ENCODE results near the gene LRRC4C.
A peak's percentile ranks its signal among the peaks of the same experiment; 100 is the strongest.
"Not testable (repeated sequence)": the region's sequence is repeated elsewhere in the genome, so short reads cannot be mapped to it uniquely, and the experiment has no call there.

Gene LRRC4C

DNA sequence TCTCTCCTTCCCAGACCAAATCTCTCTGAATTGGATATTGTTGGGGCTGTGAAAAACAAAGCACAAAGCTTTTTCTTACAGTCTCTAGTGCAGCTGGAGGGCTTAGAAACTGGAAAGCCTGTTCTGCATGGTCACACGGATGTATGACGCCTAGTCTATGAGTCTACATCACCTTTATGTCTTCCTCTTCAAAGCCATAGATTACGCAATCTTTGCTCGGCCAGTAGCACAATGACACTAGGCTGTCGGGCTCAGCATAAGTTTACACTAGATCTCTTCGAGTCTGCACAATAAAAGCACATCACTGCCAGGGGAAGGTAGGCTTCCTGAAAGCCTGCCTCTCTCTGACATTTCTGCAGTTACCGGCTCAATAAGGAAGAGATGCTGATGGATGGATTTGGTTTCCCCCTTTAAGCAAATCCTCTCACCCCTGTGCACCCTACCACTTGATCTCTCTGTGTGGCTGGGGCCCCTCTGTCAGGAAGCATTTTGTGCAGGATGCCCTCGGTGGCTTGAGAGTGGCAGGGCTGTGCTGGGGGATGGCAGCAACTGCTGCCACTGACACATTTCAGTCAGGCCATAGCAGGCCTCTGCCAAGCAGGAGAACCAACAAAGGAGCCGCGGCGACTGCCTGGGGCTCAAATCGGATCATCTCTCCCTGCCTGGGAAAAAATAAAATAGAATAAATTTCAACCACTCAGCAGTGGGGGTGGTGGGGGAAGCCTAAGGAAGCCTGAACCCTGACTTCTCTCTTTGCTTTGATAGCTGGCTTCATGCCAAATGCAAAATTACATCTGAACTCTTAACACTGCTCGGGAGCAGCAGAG lies 1272.8 kb downstream of the LRRC4C start:
- no peak for DNase-seq (ENCODE audit: low spot score)
- no peak for FAIRE-seq

DNA sequence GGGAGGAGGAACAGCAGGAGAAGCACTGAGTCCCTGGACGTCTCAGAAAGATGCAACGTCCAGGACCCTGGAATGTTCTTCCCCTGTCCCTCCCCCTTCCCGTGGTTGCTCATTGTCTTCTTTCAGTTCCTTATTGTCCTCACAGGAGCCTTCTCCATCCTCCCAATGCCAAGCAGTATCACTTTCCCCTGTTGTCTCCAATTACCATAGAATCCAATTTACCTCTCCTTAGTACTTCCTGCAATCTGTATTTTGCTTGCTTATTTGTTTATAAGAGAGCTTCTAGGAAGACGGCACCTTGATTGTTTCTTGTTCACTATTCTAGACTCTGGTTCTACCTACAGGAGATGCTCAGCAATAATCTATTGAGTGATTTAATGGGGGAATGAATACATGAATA lies 1273.7 kb downstream of the LRRC4C start:
- FAIRE-seq: no peak
- no peak for DNase-seq (ENCODE audit: low spot score)

GRCh38 chr11:40183073-40184064 lies 1276.1 kb downstream of the LRRC4C start:
- DNase-seq (ENCODE audit: low spot score) (no peak), FAIRE-seq (no peak)

GRCh38 chr11:40179541-40179940 lies 1279.9 kb downstream of the LRRC4C start:
- FAIRE-seq (no peak), DNase-seq (ENCODE audit: low spot score) (no peak)

DNA sequence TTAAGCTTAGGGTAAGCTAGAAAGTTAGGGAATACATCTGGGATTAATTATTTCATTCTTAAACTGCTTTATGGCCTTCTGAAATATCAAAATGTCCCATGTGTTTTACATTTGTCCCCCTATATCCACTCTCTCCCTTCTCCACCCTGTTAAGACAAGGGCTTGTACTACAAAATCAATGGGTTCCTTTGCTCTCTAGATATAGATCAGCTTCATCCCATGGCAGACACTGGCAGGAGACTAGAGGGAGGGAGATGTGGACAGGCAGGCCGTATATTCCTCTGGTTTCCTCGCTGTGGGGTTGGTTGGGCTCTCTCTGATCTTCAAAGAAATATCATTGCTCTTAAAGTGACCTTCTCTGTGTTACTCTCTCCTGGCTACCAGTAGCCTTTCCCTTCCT lies 1281.0 kb downstream of the LRRC4C start:
- FAIRE-seq (no peak), DNase-seq (ENCODE audit: low spot score) (no peak)

- DNase-seq (ENCODE audit: low spot score): no peak
- FAIRE-seq: no peak
Measured at GRCh38 chr11:40175980-40176379, 1283.5 kb downstream of the LRRC4C start.

GRCh38 chr11:40170078-40170477 lies 1289.4 kb downstream of the LRRC4C start:
- FAIRE-seq (no peak), DNase-seq (ENCODE audit: low spot score) (peak; percentile 43)

DNA sequence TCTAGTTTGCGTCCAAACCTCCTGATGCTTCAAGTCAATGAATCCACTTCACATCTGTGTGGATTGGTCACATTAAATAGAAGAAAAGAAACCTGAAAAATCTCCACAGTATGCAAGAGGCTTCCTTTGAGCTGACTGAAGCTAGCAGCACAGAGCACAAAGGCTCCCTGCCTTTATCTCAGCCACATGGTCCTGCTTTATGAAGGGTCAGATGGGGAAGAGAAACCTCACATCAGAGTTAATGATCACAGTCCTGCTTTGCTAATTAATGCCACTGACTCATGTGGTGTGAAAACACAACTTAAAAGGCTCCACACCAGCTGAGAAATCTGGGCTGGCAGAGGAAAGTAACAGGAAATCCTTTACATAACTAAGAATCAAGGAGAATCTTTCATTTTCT lies 1291.0 kb downstream of the LRRC4C start:
- DNase-seq (ENCODE audit: low spot score): no peak
- FAIRE-seq: no peak

GRCh38 chr11:40167805-40168204 lies 1291.6 kb downstream of the LRRC4C start:
- FAIRE-seq; DNase-seq (ENCODE audit: low spot score): not testable (repeated sequence)

- peak; percentile 60 for DNase-seq (ENCODE audit: low spot score)
- FAIRE-seq: no peak
Measured at GRCh38 chr11:40166892-40167291, 1292.6 kb downstream of the LRRC4C start.

GRCh38 chr11:40162901-40163883 lies 1296.3 kb downstream of the LRRC4C start:
- no peak for FAIRE-seq
- DNase-seq (ENCODE audit: low spot score): no peak

GRCh38 chr11:40161854-40162410 lies 1297.5 kb downstream of the LRRC4C start:
- FAIRE-seq (no peak), DNase-seq (ENCODE audit: low spot score) (no peak)

DNA sequence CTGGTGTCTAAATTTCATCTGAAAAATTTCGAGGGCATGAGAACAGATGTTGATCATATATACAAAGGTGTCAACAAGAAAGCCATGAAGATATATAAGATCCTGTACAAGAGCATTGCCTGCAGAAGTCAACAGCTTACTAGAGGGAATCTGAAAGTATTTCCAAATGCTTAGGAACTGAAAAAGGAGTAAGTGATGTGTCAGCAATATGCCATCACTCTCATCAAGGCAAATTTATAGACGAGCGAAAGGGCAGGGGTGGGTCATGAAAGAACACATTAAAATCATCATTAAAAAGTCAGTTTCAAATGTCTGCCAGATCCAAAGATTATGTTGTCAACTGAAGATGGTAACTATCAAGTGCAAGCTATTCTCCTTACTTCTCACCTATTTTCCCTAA lies 1299.0 kb downstream of the LRRC4C start:
- no peak for DNase-seq (ENCODE audit: low spot score)
- FAIRE-seq: no peak

GRCh38 chr11:40149721-40150120 lies 1309.7 kb downstream of the LRRC4C start:
- FAIRE-seq: no peak
- no peak for DNase-seq (ENCODE audit: low spot score)

DNA sequence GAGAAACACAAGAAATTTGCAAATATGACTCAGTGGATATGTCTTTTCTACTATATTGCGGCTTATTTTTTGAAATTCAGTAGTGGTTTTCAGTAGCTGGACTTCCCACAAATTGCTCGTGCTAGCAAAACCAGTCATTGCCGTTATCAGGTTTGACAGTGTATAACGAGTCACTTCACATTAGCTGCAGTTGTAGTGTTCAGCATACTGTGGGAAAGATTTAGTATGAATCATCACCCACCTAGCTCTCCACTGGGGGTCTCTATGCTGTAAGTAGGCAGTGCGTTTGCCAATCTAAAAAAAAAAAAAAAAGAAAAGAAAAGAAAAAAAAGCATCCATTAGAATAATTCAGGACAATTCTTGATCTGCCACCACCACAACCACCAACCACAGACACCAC lies 1318.9 kb downstream of the LRRC4C start:
- DNase-seq (ENCODE audit: low spot score): peak; percentile 69
- FAIRE-seq: no peak

DNA sequence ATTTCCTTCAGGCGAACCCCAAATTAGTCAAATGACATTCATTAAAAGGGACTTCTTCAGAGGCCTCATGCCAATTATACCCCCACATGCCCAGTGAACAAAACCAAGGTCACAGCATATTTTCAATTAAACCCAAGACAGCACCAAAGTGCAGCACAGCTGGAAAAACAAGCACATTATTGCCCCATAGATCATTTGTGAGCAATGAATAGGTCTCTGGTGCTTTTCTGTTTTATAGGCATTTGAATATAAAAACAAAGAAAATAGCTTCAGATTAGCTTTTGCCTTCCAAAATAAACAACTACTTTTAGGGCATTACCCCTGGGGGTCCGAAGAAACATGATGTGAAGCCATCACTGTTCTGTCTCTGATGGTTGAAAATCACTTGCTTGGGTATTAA lies 1319.9 kb downstream of the LRRC4C start:
- no peak for DNase-seq (ENCODE audit: low spot score)
- no peak for FAIRE-seq

DNA sequence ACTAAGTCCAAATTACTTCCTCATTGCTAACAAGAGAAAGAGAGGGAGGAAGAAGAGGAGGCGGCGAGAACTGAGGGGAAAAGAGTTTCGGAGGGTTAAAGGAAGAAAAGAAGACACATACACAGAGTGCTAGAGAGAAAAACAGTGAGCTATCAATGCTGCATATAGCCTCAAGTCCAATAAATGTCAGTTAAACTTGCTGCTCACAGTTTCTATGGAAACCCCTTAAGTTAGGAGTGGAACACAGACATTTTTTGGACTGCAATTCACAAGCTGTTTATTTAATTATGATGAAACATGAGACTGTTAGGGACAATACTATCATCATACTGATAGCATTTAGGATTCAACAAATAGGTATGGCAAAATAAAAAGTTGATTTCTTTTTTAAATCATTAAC lies 1320.4 kb downstream of the LRRC4C start:
- no peak for FAIRE-seq
- no peak for DNase-seq (ENCODE audit: low spot score)

- FAIRE-seq: no peak
- DNase-seq (ENCODE audit: low spot score): no peak
Measured at GRCh38 chr11:40134820-40135570, 1324.5 kb downstream of the LRRC4C start.

DNA sequence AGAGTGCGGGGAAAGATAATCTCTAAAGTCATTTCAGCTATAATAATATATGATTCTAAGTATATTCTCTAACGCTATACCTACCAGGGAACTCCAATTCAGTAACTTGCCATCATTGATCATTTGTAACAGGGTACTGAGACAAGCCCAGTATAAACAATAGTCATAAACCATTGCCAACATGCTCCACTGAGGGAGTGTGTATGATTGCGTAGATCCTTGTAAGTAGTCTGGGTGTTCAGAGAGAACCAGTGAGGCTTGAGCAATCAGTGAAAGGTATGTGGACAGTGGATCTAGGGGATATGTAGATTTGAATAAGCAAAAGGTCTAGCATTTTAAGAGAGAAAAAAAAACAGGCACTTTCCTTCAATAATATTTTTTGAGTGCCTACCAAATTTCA lies 1326.0 kb downstream of the LRRC4C start:
- FAIRE-seq: no peak
- DNase-seq (ENCODE audit: low spot score): no peak

GRCh38 chr11:40132912-40133311 lies 1326.5 kb downstream of the LRRC4C start:
- no peak for FAIRE-seq
- no peak for DNase-seq (ENCODE audit: low spot score)
